Testis (tissue), 3 donors: ENCODE data around the gene NDOR1. TPM values are rescaled to one million over a fixed set of nuclear protein-coding genes. Genes with fewer than 3 reads are reported as not detected.

Experiments used
- DNase-seq: peaks from one replicate; pipeline ENCODE4 v3.0.0-alpha.2; 2019
- H3K27ac ChIP-seq, 2 donors: fragments of 200-600 bp; sonication (generic); one replicate each; pipeline ENCODE4 v1.5.1; 2019
- H3K27me3 ChIP-seq: fragments of 200-600 bp; sonication (generic); one replicate; pipeline ENCODE4 v1.5.1; 2019
- H3K36me3 ChIP-seq: fragments of 200-600 bp; sonication (generic); one replicate; pipeline ENCODE4 v1.5.1; 2017; ENCODE audit warnings: low read depth; ENCODE audit errors: missing control alignments
- H3K4me1 ChIP-seq: fragments of 200-600 bp; sonication (generic); one replicate; pipeline ENCODE4 v1.5.1; 2019
- H3K4me3 ChIP-seq, 2 donors: fragments of 200-600 bp; sonication (generic); one replicate each; pipeline ENCODE4 v1.5.1; 2017 to 2019
- H3K9me3 ChIP-seq: fragments of 200-600 bp; sonication (generic); one replicate; pipeline ENCODE4 v1.5.1; 2017
- POLR2A ChIP-seq: fragments of 450-650 bp; IDR thresholded peaks from one replicate; pipeline ENCODE4 v1.6.1; 2017; ENCODE audit warnings: antibody characterized with exemption, mild to moderate bottlenecking, moderate library complexity
- WGBS, 2 donors: methylation state at CpG; one replicate each; pipeline ENCODE4 v1.1.5; 2018; 5-methylcytosine and 5-hydroxymethylcytosine counted together
- intact Hi-C: fragments of 100-400 bp; cut with DNase I; formaldehyde crosslinking; loops from one replicate; pipeline ENCODE4 v1.15.1; 2023; ENCODE audit warnings: low total_unique reads
- polyA plus RNA-seq: library from polyadenylated mRNA; stranded (reverse); fragments of 350-450 nt; fragmentation: Illumina TruSeq; extraction: RNeasy Lipid Tissue Mini Kit (QIAGEN cat#74804); gene quantifications from one replicate; pipeline ENCODE4 v1.2.3, GENCODE V29; 2014; ENCODE audit warnings: low read depth, low replicate concordance; ENCODE audit not compliant: insufficient read depth
- total RNA-seq, 2 donors: library from RNA; depleted of rRNA; stranded (reverse); fragments of >200 nt; gene quantifications; one replicate each; pipeline ENCODE4 v1.2.3, GENCODE V29; 2016
- TF ChIP-seq, protein P1 (sequence below), 3 experiments: fragments of 450-650 bp in 2 of 3; fragments of 200-600 bp in 1 of 3; sonication (generic) in 1 of 3; IDR thresholded peaks; one replicate each; pipeline ENCODE4 v1.5.1; 2016 to 2019; ENCODE audit warnings: antibody characterized with exemption in 3 of 3, mild to moderate bottlenecking in 2 of 3, moderate library complexity in 1 of 3

The NDOR1 gene
- total and polyA plus RNA-seq, 3 donors from 2014 or later, result 21.9 to 29.1 (median 27.5) TPM

DNA sequence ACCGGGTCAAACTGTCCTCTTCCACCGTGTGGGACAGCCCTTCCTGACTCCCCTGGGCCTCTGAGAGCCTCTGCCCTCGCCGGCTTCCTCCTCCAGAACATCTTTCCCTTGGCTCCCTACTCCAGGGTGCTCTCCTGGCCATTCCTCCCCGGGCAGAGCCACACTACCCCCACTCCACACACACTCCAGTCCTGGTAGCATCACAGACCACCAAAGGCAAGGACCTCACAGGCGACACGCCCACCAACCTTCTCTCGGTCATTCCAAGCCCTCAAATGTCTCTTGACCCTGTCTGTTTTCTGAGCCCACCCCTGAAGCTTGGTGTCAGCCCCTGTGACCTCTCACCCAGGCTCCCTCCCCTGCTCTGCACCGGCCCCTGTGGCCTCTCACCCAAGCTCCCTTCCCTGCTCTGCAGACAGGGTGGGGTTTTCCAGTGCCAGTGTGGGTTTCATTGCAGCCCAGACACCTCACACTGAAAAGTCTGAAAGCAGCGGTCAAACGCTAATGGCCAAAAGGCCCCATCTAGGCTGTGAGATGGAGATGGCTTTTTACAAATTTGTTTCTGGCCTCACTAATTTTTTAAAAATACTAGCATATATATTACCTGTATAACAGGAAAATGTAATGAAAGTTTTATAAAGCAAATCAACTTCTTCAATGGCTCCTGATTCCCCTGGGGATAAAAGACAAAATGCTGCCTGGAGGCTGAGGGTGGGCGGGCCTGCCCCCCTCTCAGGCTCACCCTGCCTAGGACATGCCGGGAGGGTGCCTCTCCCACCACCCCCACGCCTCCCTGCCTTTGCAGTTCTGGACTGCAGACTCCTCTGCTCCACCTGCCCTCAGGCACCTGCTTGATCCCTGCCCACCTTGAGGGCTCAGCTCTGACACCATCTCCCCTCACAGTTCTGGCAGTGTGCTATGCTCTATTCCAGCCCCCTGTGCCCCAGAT, 46.1 kb upstream of the NDOR1 start:
- intact Hi-C loops, result no loop called here
- no peak for DNase-seq
- Histone ChIP-seq H3K9me3 (no peaks in the 10 kb centered on the region), H3K36me3 (no peaks in the 10 kb centered on the region), H3K27me3 (no peaks in the 10 kb centered on the region), H3K4me1 (peaks cover 11% of the 10 kb centered on the region), H3K4me3 (no peak overlapping the region), H3K27ac (no peak overlapping the region)
- WGBS, 2 donors, result 45 to 57% methylated on average over 14 of the region's 14 CpGs
- no peak for TF ChIP-seq POLR2A
- TF ChIP-seq, protein P1, sequence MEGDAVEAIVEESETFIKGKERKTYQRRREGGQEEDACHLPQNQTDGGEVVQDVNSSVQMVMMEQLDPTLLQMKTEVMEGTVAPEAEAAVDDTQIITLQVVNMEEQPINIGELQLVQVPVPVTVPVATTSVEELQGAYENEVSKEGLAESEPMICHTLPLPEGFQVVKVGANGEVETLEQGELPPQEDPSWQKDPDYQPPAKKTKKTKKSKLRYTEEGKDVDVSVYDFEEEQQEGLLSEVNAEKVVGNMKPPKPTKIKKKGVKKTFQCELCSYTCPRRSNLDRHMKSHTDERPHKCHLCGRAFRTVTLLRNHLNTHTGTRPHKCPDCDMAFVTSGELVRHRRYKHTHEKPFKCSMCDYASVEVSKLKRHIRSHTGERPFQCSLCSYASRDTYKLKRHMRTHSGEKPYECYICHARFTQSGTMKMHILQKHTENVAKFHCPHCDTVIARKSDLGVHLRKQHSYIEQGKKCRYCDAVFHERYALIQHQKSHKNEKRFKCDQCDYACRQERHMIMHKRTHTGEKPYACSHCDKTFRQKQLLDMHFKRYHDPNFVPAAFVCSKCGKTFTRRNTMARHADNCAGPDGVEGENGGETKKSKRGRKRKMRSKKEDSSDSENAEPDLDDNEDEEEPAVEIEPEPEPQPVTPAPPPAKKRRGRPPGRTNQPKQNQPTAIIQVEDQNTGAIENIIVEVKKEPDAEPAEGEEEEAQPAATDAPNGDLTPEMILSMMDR (IDR thresholded peaks at IDR 0.05), result no peak

DNA sequence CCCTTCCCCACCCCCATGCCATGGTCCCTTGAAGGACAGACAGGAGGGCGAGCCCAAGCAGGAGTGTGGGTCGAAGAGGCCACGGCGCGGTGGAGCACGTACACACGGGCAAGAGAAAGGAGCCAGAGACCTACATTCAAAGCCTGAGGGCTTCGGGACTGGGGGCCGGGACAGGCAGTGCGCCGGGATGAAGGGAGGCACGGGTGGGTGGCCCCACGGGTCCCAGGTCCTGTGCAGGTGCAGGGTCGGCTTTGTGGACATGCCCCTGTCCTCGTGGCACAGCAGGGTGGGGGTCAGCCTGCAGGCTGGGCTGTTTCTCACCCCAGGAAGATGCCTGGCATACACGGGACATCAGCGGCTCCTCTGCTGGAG, 45.5 kb upstream of the NDOR1 start:
- Histone ChIP-seq H3K9me3 (no peaks in the 10 kb centered on the region), H3K4me1 (peaks cover 11% of the 10 kb centered on the region), H3K36me3 (no peaks in the 10 kb centered on the region), H3K27ac (no peak overlapping the region), H3K4me3 (no peak overlapping the region), H3K27me3 (no peaks in the 10 kb centered on the region)
- DNase-seq, result no peak
- WGBS, 2 donors, result 57 to 65% methylated on average over 17 of the region's 17 CpGs
- TF ChIP-seq POLR2A, result no peak
- TF ChIP-seq, protein P1 (IDR thresholded peaks at IDR 0.05), result no peak
- intact Hi-C loops, result no loop called here

DNA sequence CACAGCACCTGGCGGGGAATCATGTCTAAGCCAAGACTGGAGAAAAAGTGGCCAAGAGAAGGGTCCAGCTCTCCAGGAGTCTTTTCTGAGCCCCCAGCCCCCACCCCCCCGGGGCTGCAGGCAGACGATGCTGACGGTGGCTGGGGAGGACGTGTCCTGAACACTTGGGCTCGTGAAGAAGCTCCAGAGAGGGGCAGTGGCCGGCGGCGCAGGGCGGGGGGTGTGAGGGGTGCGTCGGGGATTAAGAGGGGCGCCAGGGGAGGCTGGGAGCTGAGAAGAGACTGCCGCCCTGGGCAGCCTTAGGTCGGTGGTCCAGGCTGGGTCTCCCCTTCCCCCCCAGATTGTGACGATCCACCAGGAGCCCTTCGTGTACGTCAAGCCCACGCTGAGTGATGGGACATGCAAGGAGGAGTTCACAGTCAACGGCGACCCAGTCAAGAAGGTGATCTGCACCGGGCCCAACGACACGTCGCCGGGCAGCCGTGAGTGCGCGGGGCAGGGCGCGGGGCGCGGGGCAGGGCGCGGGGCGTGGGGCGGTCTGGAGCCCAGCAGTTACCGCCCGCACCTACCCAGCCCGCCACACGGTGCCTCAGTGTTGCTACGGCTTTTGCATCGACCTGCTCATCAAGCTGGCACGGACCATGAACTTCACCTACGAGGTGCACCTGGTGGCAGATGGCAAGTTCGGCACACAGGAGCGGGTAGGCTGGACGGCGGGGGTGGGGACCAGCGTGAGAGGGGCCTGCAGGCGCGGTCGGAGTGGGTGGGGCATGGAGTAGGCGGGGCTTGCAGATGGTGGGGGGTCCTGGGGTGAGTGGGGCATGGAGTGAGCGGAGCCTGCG, 44.6 kb upstream of the NDOR1 start:
- H3K36me3 ChIP-seq, result no peaks in the 10 kb centered on the region
- H3K4me1 ChIP-seq, result peaks cover 11% of the 10 kb centered on the region
- DNase-seq, result no peak
- WGBS, 2 donors, result 17 to 27% methylated on average over 42 to 56 of the region's 56 CpGs
- no peak overlapping the region for H3K4me3 ChIP-seq
- no peaks in the 10 kb centered on the region for H3K27me3 ChIP-seq
- H3K9me3 ChIP-seq, result no peaks in the 10 kb centered on the region
- no peak overlapping the region for H3K27ac ChIP-seq
- TF ChIP-seq POLR2A, result no peak
- TF ChIP-seq, protein P1 (IDR thresholded peaks at IDR 0.05), result no peak
- intact Hi-C loops, result no loop called here

DNA sequence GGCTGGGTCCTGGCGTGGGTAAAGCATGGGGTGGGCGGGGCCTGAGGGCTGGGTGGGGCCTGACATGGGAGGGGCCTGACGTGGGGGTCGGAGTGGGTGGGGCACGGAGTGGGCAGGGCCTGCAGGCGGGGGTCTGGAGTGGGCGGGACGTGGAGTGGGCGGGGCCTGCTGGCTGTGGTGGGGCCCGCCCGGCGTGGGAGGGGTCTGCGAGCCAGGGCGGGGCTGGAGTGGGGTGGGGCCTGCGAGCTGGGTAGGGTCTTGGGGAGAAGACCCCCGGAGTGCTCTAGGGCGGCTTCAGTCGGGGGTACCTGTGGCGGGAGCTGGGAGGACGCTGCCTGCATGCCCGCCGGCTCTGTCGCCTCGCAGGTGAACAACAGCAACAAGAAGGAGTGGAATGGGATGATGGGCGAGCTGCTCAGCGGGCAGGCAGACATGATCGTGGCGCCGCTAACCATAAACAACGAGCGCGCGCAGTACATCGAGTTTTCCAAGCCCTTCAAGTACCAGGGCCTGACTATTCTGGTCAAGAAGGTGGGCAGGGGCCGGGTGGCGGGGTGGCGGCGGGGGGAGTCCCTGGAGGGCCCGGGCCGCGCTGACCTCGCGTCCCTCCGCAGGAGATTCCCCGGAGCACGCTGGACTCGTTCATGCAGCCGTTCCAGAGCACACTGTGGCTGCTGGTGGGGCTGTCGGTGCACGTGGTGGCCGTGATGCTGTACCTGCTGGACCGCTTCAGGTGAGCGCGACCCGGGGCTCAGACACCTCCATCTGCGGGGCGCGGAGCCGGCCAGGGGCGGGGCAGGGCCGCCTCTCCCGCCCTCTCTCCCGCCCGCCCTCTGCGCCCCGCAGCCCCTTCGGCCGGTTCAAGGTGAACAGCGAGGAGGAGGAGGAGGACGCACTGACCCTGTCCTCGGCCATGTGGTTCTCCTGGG, 43.7 kb upstream of the NDOR1 start:
- Histone ChIP-seq H3K4me3 (peak overlapping the region in 1 of 2 donors; percentile 3), H3K9me3 (no peaks in the 10 kb centered on the region), H3K36me3 (no peaks in the 10 kb centered on the region), H3K27ac (no peak overlapping the region), H3K27me3 (no peaks in the 10 kb centered on the region), H3K4me1 (peaks cover 7% of the 10 kb centered on the region)
- TF ChIP-seq POLR2A, result no peak
- TF ChIP-seq, protein P1 (IDR thresholded peaks at IDR 0.05), result no peak
- 0 to 3% methylated on average over 14 to 47 of the region's 71 CpGs for WGBS, 2 donors
- intact Hi-C loops, result no loop called here
- DNase-seq, result no peak
